GM06990 (cell line): Measurements from ENCODE around the gene DNAH12.
"Not testable (repeated sequence)": the region's sequence is repeated elsewhere in the genome, so short reads cannot be mapped to it uniquely, and the experiment has no call there.

Source experiments
- DNase-seq: peaks from one replicate; pipeline ENCODE4 v3.0.0-alpha.2; 2011; ENCODE audit not compliant: insufficient read length; ENCODE audit errors: extremely low read depth
- H3K27me3 ChIP-seq: replicated peaks from 2 replicates; pipeline ENCODE4 v1.6.0; 2011; ENCODE audit warnings: low read length; ENCODE audit not compliant: control insufficient read depth, insufficient read depth
- H3K36me3 ChIP-seq: 2 replicates; pipeline ENCODE4 v1.5.1; 2011; ENCODE audit warnings: low read length; ENCODE audit not compliant: control insufficient read depth, insufficient read depth
- H3K4me3 ChIP-seq: replicated peaks from 2 replicates; pipeline ENCODE4 v1.5.1; 2011; ENCODE audit warnings: low read depth, mild to moderate bottlenecking, control low read depth, low read length
- CTCF ChIP-seq: IDR thresholded peaks from 2 replicates; pipeline ENCODE4 v1.5.1; 2011; ENCODE audit warnings: low read length, control low read depth, mild to moderate bottlenecking, inconsistent platforms; ENCODE audit not compliant: insufficient read depth, poor library complexity, severe bottlenecking

The DNAH12 gene

GRCh38 chr3:57464801-57465200 lies 79.3 kb downstream of the DNAH12 start:
- Histone ChIP-seq H3K4me3 (no peak overlapping the region), H3K36me3 (no peaks in the 10 kb centered on the region), H3K27me3 (no peaks in the 10 kb centered on the region)
- no peak for DNase-seq
- no peak for TF ChIP-seq CTCF

DNA sequence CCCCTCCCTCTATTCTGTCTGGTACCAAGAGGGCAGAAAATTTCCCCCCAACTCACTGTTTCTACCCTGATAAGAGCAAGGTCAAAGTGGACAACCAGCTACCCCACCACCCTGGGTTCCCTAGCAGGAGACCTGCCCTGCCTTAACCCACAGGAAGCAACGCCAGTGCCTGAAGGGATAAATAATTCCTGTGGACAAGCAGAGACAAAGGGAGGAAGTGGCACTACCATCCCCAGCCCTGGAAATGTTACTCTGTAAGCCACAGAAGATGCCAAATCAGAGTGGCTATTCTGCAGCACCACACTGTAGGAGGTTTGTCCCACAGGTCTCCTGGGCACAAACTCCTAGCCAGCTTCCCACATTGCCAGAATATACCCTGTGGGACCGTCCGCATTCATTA lies 80.1 kb downstream of the DNAH12 start:
- no peak for TF ChIP-seq CTCF
- no peaks in the 10 kb centered on the region for H3K36me3 ChIP-seq
- no peak overlapping the region for H3K4me3 ChIP-seq
- H3K27me3 ChIP-seq = no peaks in the 10 kb centered on the region
- DNase-seq = no peak

DNA sequence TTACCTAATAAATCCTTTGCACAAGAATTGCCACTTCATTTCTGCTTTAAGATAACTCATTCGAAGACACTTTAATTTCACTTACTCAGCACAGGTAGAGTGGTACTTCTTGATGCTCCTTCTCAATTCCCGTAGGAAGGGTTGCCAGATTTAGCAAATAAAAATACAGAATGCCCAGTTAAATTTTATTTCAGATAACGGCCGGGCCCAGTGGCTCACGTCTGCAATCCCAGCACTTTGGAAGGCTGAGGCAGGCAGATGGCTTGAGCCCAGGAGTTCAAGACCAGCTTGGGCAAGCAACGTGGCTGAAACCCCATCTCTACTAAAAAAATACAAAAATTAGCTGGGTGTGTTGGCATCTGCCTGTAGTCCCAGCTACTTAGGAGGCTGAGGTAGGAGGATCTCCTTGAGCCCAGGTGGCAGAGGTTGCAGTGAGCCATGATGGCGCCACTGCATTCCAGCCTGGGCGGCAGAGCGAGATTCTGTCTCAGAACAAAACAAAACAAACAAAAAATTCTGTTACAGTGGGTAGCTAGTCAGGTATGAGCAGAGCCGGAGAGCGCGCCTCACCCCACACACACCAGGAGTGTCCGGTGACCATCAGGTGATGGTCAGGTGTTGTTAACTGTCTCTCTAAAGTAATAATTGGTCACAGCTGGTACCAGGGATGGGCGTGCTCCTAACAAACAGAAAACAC lies 92.8 kb downstream of the DNAH12 start:
- no peaks in the 10 kb centered on the region for H3K27me3 ChIP-seq
- no peak overlapping the region for H3K4me3 ChIP-seq
- no peak for TF ChIP-seq CTCF
- no peak for DNase-seq
- H3K36me3 ChIP-seq = no peaks in the 10 kb centered on the region

GRCh38 chr3:57449276-57449847 lies 94.8 kb downstream of the DNAH12 start:
- H3K36me3 ChIP-seq, DNase-seq, H3K27me3 ChIP-seq, H3K4me3 ChIP-seq: not testable (repeated sequence)

DNA sequence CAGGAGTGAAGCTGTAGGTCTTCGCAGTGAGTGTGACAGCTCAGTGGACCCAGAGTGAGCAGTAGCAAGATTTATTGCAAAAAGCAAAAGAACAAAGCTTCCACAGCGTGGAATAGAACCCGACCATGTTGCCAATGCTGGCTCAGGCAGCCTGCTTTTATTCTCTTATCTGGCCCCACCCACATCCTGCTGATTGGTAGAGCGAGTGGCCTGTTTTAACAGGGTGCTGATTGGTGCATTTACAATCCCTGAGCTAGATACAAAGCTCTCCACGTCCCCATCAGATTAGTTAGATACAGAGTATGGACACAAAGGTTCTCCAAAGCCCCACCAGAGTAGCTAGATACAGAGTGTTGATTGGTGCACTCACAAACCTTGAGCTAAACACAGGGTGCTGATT lies 95.7 kb downstream of the DNAH12 start:
- H3K36me3 ChIP-seq, DNase-seq, H3K27me3 ChIP-seq, H3K4me3 ChIP-seq: not testable (repeated sequence)

DNA sequence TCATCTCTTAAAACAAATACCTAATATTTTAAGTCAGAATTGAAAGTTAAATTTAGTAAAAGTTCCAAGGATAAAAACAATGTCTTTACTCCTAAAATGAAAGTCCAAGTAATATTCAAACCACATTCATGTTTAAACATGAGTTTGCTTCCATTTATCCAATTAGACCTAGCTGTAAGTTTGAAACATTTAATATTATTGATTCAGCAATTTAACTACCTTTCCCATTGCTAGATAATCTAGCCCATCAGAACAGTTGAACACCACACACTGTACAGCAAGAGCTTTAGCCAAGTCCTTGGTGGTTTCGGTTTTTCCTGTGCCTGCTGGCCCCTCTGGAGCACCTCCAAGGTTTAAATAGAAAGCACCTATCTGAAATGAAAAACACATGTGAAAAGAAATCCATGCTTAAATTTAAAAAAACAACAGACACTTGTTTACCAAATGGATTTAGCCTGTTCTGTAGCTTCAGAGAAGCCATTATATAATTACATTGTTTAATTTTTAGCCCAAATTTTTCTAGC lies 97.8 kb downstream of the DNAH12 start:
- H3K27me3 ChIP-seq = no peaks in the 10 kb centered on the region
- TF ChIP-seq CTCF = no peak
- H3K4me3 ChIP-seq = no peak overlapping the region
- H3K36me3 ChIP-seq = no peaks in the 10 kb centered on the region
- DNase-seq = no peak
